AG09309 (cell line): Measurements from ENCODE around the gene CFAP97D1.

ENCODE experiments used
- DNase-seq: peaks from one replicate; pipeline ENCODE4 v3.0.0-alpha.2; 2010; ENCODE audit warnings: low read depth
- H3K4me3 ChIP-seq: 2 replicates; pipeline ENCODE4 v1.5.1; 2011; ENCODE audit warnings: mild to moderate bottlenecking, low read depth, low read length, moderate library complexity; ENCODE audit not compliant: control insufficient read depth
- CTCF ChIP-seq: IDR thresholded peaks from 2 replicates; pipeline ENCODE4 v1.5.1; 2011; ENCODE audit warnings: mild to moderate bottlenecking, low read depth, low read length, inconsistent platforms; ENCODE audit not compliant: insufficient read depth, control insufficient read depth; ENCODE audit errors: missing control alignments

Gene CFAP97D1

DNA sequence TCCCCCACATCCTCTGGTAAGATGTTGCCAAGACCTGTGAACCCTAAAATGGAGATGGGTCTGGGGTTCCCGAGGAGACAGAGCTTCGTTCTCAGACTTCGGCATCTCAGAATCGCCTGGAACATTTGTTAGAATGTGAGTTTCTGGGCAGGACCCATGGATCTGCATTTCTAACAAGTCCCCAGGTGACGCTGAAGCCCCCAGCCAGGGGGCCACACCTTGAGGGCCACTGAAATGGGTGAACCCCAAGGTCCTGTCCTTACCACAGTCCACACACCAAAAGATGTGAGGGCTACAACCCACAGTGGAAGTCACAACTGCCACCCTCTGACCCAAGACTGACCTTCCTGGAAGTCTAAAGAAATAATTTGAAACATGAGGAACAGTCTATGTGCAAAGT lies 38.7 kb downstream of the CFAP97D1 start:
- DNase-seq, result no peak
- TF ChIP-seq CTCF, result no peak

DNA sequence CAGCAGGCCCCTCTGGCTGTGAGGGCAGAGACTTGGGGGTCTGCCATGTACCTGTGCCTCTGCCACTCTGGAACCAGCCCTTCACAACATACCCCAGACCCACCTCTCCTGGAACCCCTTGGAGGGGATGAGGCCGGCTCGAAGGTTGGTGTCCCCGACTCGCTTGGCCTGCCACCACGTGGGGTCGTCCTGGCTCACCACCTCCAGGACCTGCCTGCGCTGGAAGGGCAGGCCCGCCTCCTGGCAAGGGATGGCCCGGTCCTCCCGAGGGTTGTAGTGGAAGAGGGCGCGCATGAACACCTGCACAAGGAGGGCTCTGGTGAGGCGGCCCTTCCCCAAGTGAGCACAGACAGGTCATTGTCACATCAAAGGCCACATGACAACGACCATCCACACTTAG lies 40.5 kb downstream of the CFAP97D1 start:
- TF ChIP-seq CTCF, result no peak
- no peak for DNase-seq
- H3K4me3 ChIP-seq, result no peak overlapping the region

More for the DNA sequence above, 38.7 kb downstream of the CFAP97D1 start:
- no peak overlapping the region for H3K4me3 ChIP-seq

DNA sequence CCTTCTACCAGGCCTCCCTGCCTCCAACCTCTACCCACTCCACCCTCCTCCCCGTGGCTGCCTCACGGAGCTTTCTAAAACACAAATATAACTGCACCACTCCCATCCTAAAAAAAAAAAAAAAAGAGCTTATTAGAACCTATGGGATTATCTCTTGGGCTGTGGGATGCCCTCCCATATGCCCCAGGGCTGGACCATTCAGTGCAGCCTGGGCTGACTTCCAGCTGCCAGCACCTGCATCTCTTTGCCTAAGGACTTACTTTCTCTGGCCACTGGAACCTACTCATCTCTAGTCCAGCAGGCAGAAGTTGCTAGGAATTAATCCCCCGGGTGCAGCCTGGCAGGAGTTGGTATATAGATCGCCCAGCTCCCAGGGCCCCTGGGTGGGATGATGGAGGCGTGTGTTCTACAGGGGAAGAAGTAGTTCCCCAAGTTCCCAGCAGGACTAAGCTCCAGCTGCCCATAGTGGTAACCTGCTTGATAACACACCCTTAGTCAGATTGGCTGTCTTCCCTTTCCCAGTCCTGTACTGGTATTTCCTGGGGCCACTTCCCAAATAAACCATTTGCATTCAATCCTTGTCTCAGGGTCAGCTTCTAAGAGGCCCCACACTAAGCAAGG lies 42.4 kb downstream of the CFAP97D1 start:
- H3K4me3 ChIP-seq, result no peak overlapping the region
- no peak for DNase-seq
- TF ChIP-seq CTCF, result no peak

- no peak for TF ChIP-seq CTCF
- H3K4me3 ChIP-seq, result no peak overlapping the region
- DNase-seq, result no peak
Measured at GRCh38 chr17:43823350-43824084, 43.3 kb downstream of the CFAP97D1 start.

DNA sequence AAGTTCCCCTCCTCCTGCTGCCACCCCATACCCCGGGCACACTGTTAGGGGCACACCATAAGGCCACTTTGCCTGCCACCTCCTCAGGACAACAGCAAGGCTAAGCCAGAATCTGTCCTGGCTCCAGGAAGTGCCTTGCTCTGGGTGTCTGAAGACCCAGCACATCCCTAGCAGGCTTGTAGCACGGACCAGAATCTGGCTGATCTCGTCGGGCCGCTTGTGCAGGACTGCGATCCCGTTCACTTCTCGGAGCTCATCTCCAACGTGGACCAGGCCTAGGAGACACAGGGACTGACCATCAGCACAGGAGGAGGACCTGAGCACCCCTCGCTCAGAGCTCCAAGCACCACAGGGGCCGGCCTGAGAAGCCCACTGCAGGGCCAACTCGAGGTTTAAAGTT lies 45.3 kb downstream of the CFAP97D1 start:
- no peak for TF ChIP-seq CTCF
- DNase-seq, result no peak
- no peak overlapping the region for H3K4me3 ChIP-seq

DNA sequence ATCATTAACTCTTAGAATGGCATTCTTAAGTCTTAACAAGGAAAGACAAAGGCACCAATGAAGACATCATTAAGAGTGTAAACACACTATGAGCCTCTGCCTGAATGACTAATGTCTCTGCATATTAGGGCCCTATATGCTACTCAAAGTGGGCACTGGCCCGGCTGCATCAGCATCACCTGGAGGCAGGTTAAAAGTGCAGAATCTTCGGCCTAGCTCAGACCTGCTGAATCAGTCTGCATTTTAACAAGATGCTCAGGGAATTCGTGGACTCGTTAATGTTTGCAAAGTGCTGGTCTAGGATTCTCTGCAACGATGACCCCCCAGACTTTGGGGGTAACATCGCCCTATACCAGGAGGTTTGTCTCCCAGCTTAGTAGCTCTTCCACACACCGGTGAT lies 46.0 kb downstream of the CFAP97D1 start:
- no peak for TF ChIP-seq CTCF
- H3K4me3 ChIP-seq, result no peak overlapping the region
- no peak for DNase-seq
